ENCODE data around the gene DDX54.

GRCh38 chr12:113231235-113232088 is 46.2 kb upstream of the DDX54 start:
- TF ChIP-seq CTCF (IDR thresholded peaks at IDR 0.05) (no peak), POLR2A (IDR thresholded peaks at IDR 0.05) (no peak)
